GM10266 (cell line): ENCODE measurements around the gene EFCC1.
A peak's percentile ranks its signal among the peaks of the same experiment; 100 is the strongest.

Experiments
- DNase-seq: peaks from one replicate; pipeline ENCODE4 v3.0.0; 2012; ENCODE audit errors: extremely low spot score
- CTCF ChIP-seq: IDR thresholded peaks from 2 replicates; pipeline ENCODE4 v1.5.1; 2012; ENCODE audit warnings: mild to moderate bottlenecking, low read depth; ENCODE audit not compliant: control insufficient read depth, insufficient read depth; ENCODE audit errors: missing control alignments

Gene EFCC1

DNA sequence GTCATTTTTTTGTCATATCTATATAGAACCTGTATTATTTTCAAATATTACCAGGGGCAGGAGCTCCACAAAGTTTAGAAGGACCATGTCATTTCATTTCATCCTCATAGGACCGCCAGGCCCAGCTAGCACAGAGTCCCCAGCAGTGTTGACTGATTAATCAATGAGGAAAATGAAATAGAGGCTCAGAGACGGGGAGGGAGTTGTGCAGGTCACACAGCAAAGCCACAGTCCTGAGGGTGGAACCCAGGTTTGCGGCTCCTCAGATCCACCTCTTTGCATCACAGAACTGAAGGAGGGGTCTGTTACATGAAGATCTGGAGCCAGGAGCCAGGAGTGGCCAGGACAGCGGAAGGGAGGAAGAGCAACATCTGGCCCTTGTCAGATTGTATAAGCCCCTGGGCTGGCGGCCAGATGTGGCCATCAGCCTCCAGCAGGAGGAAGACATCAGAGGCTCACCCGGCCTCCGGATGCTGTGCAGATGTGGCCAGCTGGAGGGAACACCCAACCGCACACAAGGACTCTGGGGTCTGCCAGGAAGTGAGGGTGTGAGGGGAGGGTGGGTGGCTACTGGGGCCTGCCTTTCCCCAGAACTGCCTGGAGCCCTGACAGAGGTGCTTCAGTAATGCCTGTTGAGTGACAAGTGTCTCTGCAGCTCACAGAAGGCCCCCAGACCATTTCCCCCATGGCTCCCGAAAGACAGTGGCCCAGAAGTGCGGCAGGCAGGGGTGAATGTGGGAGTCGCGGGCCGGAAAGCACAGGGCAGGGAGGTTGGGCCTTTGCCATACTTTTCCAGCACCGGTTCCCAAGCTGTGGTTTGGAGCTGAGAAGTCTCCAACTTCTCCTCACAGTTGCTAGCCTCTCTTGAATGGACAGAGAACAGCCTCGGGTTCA lies 21.3 kb downstream of the EFCC1 start:
- no peak for DNase-seq
- no peak for TF ChIP-seq CTCF

DNA sequence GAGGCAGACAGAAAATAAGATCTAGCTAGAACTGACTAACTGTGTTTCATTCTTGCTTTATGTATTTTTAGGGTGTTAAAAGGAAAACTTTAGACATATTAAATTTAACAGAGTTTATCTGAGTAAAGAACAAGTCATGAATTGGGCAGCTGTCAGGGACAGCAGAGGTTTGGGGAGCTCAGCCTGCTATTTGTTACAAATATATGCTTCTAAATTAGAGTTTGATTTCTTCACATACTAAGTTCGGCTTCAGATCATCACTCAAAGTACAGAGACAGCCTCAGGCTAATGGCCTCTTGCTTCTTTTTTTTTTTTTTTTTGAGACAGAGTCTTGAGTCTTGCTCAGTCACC lies 21.9 kb downstream of the EFCC1 start:
- TF ChIP-seq CTCF: no peak
- DNase-seq: no peak

DNA sequence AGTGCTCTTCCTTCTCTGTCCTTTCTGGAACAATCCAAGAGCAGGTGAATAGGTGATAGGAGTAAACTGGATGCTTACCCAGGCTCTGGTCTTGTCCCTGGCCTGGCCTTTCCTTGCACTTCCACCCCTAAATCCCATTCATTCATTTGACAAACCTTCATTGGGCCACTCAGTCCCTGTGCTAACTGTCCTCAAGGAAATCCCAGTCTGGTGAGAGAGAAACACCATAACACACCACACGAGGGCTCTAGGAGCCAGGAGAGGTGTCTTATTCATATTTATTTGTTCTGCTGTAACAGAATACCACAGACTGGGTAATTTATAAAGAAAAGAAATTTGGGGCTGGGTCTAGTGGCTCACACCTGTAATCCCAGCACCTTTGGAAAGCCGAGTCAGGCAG lies 22.8 kb downstream of the EFCC1 start:
- no peak for DNase-seq
- TF ChIP-seq CTCF: no peak

DNA sequence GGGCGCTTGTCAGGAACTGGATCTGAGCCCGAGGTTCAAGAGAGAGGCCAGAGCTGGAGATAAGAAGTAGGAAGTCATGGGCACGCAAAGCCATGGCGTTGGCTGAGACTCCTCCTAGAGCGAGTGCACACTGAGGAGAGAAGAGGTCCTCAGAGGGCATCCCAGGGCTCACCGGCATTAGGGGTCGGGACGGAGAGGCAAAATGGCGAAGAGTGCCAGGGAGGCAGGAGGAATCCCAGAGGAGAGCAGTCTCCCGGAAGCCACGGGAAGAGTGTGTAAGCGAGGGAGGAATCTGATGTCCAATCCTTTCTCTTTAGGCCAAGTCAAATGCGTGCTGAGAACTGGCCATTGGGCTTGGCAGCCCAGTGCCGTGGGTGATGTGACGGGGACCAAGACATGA lies 24.0 kb downstream of the EFCC1 start:
- TF ChIP-seq CTCF: no peak
- no peak for DNase-seq

DNA sequence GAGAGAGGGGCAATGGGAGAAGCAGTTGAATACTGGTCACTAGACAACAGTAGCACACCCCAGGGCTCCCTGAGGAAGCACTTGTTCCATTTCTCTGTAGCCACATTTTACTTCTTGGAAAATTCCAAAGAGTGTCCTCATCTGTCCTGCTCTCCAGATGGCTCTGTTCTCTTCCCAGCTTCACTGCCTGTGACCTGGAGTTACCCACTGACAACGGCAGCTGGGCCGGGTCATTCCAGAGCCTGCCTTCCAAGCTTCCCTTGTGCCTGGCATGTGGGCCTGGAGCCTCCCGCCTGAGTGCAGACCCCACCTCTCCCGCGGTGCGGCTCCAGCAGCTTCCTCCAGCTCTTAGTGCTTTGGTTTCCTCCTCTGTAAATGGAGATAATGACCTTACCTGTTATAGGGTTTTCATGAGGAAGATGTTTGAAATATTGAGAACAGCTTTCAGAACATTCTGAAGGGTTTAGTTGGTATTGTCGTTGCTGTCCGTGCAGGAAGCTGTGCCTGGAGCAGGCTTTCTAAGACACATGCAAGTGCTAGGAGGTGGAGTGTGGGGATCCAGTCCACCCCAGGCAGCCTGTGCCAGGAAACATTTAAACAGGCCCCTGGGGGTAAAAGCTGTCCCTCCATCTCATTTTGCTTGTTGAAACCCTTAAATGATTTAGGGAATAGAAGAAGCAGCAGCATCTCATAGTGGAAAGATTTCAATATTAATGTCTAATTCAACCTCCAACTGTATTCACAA lies 24.8 kb downstream of the EFCC1 start:
- TF ChIP-seq CTCF: no peak
- no peak for DNase-seq

DNA sequence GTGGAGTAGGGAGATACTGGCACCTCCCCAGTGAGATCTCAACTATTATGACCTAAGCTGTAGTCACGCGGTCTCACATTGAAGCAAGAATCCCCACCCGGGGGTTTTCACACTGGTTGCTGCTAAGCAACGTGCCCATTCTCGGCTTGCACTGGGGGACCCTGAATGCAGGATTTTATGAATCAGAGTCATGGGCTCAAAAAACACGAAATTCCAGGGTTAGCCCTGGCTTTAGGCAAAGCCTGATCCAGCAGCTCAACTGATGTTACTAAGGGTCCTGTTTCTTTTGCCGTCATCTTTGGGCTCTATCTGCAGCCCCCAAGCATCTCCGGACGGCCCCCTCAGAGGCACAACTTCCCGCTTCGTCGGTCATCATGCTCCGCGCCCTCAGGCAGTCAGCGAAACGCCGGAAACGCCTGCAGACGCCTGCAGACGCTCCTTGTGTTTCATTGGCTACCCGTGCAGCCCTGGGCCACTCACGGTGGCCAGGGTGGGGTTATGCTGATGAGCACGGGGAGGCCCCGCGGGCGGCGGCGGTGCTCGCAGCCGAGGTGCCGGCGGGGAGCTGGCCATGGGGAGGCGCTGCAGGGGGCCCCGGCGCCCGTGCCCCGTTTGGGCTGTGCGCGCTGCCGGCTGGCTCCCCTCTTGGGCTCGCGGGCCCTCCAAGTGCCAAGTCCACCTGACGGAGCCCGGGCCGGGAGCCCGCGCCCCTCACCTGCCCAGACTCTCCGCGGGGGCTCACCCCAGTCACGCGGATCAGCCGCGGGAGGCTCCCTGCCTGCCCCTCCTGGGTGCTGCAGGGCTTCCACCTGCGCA lies 25.8 kb downstream of the EFCC1 start:
- DNase-seq: peak; percentile 98
- peak; percentile 76 for TF ChIP-seq CTCF
